ENCODE results near the gene PLXDC2. TPM values are rescaled to one million over a fixed set of nuclear protein-coding genes. Genes with fewer than 3 reads are reported as not detected.
A peak's percentile ranks its signal among the peaks of the same experiment; 100 is the strongest.

PLXDC2 gene
- total RNA-seq, 3 donors from 2014 or later: 63.9 to 125 (median 101) TPM

GRCh38 chr10:19974554-19974953, 158.3 kb downstream of the PLXDC2 start:
- no peak for DNase-seq (ENCODE audit: low spot score in 2 of 2)
- intact Hi-C loops (cut with DNase I; ENCODE audit: low total_unique reads): no loop called here
- Histone ChIP-seq H3K4me1 (no peaks in the 10 kb centered on the region), H3K27me3 (no peaks in the 10 kb centered on the region), H3K36me3 (no peaks in the 10 kb centered on the region), H3K4me3 (no peak overlapping the region), H3K9me3 (no peaks in the 10 kb centered on the region), H3K27ac (no peak overlapping the region)
- TF ChIP-seq POLR2A (IDR thresholded peaks at IDR 0.05) (no peak), POLR2AphosphoS5 (IDR thresholded peaks at IDR 0.05) (no peak), CTCF (IDR thresholded peaks at IDR 0.05) (no peak)

- intact Hi-C loops (cut with DNase I; ENCODE audit: low total_unique reads): no loop called here
- Histone ChIP-seq H3K27ac (no peak overlapping the region), H3K4me1 (no peaks in the 10 kb centered on the region), H3K27me3 (no peaks in the 10 kb centered on the region), H3K36me3 (no peaks in the 10 kb centered on the region), H3K9me3 (no peaks in the 10 kb centered on the region), H3K4me3 (no peak overlapping the region)
- TF ChIP-seq POLR2AphosphoS5 (IDR thresholded peaks at IDR 0.05): no peak
- TF ChIP-seq CTCF (IDR thresholded peaks at IDR 0.05): no peak
- no peak for DNase-seq (ENCODE audit: low spot score in 2 of 2)
Measured at GRCh38 chr10:19977097-19977521, 160.9 kb downstream of the PLXDC2 start.

DNA sequence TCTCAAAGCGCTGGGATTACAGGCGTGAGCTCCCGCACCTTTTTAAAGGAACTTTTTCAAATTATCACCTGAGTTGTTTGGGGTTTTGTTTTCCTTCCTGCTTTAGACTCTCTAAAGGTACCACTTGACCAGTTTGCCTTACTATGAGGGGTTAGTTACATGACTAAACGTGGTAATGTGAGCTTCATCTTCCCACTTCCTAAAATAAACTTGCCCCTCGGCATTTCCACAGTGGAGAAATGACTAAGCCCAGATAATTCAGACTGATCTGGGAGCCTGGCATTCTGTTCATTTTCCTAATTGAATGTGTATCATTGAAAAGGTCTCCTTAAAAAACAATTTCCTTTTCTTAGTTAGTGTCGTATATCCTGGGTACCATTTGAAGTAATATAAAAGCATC, 163.4 kb downstream of the PLXDC2 start:
- H3K4me1 ChIP-seq: no peaks in the 10 kb centered on the region
- no peaks in the 10 kb centered on the region for H3K36me3 ChIP-seq
- H3K9me3 ChIP-seq: no peaks in the 10 kb centered on the region
- no peak overlapping the region for H3K4me3 ChIP-seq
- TF ChIP-seq POLR2A (IDR thresholded peaks at IDR 0.05): no peak
- no peak for TF ChIP-seq POLR2AphosphoS5 (IDR thresholded peaks at IDR 0.05)
- TF ChIP-seq CTCF (IDR thresholded peaks at IDR 0.05): no peak
- no peak overlapping the region for H3K27ac ChIP-seq
- H3K27me3 ChIP-seq: no peaks in the 10 kb centered on the region
- intact Hi-C loops (cut with DNase I; ENCODE audit: low total_unique reads): no loop called here
- no peak for DNase-seq (ENCODE audit: low spot score in 2 of 2)

- Histone ChIP-seq H3K9me3 (no peaks in the 10 kb centered on the region), H3K27me3 (no peaks in the 10 kb centered on the region), H3K4me1 (no peaks in the 10 kb centered on the region), H3K36me3 (no peaks in the 10 kb centered on the region), H3K4me3 (no peak overlapping the region), H3K27ac (no peak overlapping the region)
- no peak for DNase-seq (ENCODE audit: low spot score in 2 of 2)
- intact Hi-C loops (cut with DNase I; ENCODE audit: low total_unique reads): no loop called here
- TF ChIP-seq POLR2A (IDR thresholded peaks at IDR 0.05): no peak
- TF ChIP-seq CTCF (IDR thresholded peaks at IDR 0.05): no peak
- TF ChIP-seq POLR2AphosphoS5 (IDR thresholded peaks at IDR 0.05): no peak
Measured at GRCh38 chr10:19983880-19984565, 167.8 kb downstream of the PLXDC2 start.

GRCh38 chr10:19985745-19986144, 169.5 kb downstream of the PLXDC2 start:
- peak overlapping the region in 1 of 2 donors; percentile 8 for H3K27ac ChIP-seq

More at GRCh38 chr10:19985745-19986144, 169.5 kb downstream of the PLXDC2 start:
- Histone ChIP-seq H3K4me3 (no peak overlapping the region), H3K36me3 (no peaks in the 10 kb centered on the region), H3K27me3 (no peaks in the 10 kb centered on the region), H3K4me1 (no peaks in the 10 kb centered on the region), H3K9me3 (no peaks in the 10 kb centered on the region)
- DNase-seq (ENCODE audit: low spot score in 2 of 2): no peak
- no peak for TF ChIP-seq CTCF (IDR thresholded peaks at IDR 0.05)
- TF ChIP-seq POLR2AphosphoS5 (IDR thresholded peaks at IDR 0.05): no peak
- no peak for TF ChIP-seq POLR2A (IDR thresholded peaks at IDR 0.05)
- intact Hi-C loops (cut with DNase I; ENCODE audit: low total_unique reads): no loop called here
